ENCODE measurements around the gene KCNJ15. TPM values are rescaled to one million over a fixed set of nuclear protein-coding genes. Genes with fewer than 3 reads are reported as not detected.

The KCNJ15 gene
- polyA plus RNA-seq, 10 donors, result 0.17 to 1.3 (median 0.59) TPM

DNA sequence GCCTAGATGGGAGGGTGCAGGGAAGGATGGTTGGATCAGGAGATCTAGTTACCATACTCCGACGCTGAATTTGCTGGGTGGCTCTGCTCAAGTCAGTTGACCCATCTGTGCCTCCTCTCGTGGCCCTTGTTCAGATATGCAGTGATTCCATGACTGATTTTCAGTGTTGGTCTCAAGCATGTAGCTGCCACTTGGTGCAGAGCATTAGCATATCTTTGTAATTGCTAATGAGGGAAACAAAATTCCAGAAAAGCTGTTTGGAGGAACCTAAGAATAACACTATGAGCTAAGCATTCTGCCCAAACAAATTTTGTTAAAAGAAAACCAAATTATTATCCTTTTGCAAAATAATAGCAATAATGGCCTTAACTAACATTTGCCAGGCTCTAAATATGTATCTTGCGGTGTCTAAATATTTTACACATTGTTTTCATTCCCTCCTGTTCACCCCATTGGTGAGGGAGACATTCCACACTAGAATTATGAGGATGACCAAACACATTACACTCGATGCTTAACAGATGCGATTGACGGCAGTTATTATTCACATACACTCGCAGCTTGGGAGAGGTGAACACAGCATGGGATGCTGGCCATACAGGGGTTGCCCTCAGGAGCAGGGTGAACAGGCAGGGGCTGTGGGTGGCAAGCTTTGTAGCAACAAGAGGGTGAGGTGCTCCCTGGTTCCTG lies 69.1 kb downstream of the KCNJ15 start:
- no peak for DNase-seq

DNA sequence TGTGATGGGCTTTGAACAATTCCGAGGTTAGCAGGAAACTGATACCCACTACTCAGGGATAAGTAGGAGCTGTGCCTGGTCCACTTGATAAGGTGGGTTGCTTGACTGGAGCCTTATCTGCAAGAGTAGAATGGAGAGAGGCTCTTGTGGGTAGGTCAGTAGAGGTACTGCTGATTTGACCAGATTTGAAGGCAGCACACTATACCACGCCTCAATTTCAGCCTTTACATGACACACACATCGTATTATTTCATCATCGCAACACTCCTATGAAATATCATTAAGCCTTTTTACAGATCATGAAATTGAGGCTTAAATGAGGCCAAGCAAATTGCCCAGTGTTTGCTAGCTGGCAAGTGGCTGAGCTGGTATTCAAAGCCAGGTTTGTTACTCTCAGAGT lies 69.6 kb downstream of the KCNJ15 start:
- DNase-seq, result no peak

DNA sequence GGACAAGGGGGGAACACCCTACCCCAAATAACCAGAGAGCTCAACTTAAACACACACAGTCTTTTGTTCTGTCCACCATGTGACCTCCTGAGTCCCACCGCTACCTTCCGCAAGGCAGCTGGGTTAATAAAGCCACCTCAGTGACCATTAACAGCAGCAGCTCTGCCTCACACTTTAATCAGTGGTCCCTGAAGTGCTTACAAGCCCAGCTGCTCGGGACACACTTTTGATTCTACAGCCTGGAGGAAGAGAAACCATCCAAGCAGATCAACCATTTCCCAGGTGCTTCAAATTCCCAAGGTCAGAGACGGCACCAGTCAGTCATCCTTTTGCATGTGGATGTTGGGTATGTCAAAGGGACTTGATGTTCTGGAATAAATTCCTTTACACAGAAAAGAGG lies 70.1 kb downstream of the KCNJ15 start:
- no peak for DNase-seq

DNA sequence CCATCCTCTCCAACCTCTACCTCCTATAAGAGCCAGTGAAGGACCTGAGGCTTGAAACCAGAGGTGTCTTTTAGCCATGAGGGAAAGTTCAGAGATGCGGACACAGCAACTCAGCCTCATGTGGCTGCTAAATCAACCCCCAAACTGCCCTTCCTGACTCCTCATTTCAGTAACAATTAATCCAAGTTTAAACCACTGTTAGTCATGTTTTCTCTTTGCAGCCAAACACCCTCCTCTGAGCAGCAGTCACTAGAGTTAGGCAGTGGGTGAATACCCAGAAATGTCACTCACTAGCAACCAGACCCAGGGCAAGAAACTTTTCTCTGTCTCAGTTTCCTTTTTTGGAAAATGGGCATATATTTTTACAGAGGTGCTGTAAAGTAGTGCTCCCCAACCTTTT lies 71.2 kb downstream of the KCNJ15 start:
- DNase-seq, result no peak

DNA sequence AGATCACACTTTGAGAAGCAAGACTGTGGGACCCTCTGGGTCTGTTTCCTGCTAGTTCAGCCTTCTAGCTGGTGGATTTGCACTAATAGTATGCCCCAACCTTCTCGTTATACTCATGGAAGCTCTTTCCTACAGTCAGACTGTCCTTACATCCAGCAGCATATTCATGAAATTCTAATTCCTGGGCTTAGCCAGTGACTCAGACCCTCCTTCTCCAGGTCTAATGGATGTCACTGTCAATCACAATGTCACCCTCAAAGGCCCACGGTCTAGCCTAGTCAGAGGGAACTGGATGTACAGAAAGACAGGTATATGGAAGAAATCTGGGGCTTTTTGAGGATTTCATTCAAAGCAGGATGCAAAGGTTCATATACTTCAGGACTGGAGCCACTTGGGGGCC lies 72.4 kb downstream of the KCNJ15 start:
- DNase-seq, result no peak

DNA sequence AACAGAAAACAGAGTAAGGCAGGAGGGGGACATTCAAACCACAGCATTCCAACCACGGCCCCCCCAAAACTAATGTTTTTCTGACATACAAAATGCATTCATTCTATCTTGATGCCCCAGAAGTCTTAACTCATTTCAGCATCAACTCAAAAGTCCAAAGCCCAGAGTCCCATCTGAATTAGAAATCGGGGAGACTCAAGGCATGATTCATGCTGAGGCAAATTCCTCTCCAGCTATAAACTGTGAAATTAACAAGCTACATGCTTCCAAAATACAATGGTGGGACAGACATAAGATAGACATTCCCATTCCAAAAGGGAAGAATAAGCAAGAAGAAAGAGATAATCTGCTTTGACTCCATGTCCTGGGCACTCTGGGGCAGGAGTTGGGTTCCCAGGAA lies 73.9 kb downstream of the KCNJ15 start:
- no peak for DNase-seq

DNA sequence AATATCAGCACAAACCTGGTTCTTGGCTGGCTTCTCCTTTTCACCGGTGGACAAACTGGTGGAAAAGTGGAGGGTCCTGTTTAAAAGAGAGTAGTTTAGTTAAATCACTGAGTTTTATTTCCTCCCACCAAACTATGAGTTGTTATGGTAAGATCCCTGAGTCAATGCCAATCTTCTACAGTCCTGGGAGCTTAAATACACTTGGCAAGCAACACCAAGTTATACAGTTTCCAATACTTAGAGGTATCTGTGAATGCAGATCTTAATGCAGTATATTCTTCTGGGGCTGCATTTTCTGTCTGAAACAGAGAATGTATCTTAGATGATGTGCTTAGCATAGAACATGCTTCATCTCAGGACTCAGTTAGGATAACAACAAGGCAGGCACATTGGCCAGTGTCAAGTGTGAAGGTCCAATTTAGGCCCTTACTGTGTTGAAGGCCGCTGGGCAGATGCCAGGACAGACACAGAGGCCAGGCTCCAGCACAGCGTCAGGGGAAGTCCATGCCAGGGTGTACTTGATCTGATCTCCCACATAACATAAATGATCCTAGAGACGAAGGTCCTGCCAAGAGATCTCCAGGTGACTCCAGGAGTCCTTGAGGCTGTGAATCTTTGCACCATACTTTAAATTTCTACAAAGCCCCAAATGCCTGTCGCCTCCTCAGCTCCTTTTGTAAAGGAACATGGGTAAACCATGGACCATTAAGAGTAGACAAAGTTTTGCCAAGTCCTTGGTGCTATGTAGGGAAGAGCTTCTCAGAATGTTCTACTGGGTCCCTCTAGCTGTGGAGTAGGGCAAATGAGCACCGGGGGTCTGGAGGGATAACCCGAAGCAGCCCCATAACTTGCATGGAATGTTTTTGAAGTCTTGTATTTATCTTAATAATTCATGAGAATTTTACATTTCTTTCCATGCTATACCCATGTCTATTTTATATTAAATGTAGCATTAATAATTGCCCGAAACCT lies 76.8 kb downstream of the KCNJ15 start:
- DNase-seq, result peak in 1 of 3 donors; percentile 38

DNA sequence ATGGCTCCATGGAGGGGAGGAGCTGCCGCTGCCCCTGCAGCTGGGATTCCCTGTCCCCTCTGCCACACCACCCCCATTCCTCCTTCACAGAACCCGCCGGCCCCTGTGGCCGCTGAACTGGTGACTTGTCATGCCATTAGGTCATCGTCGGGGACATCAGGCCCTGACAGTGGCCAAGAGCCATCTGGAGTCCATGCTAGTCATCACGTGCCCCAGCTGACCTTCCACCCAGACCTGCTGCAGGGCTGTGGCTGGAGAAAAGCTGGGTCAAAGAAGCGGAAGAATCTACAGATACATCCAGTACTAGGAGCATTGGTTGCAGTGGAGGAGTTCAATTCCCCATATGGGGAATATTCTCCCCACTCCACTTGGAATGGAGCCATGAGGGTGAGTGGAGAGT lies 78.1 kb downstream of the KCNJ15 start:
- no peak for DNase-seq

DNA sequence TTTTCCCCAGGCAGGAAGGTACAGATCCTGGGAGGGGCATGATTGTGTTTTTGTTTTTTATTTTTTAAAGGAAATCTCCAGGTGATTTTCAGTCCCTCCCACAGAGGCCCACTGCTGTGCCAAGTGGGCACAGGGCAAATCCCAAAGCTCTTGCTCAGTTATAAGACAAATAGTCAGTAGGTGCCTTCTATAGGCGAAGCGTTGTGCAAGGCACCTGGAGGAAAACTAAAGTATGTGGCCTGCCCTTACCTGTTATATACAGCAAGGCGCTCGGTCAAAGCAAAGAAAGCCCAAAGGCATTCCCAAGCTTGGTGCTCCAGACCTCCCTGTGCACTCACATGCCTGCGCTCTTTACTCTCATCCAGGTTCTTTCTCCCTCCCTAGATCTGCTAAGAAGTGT lies 81.0 kb downstream of the KCNJ15 start:
- DNase-seq, result no peak

DNA sequence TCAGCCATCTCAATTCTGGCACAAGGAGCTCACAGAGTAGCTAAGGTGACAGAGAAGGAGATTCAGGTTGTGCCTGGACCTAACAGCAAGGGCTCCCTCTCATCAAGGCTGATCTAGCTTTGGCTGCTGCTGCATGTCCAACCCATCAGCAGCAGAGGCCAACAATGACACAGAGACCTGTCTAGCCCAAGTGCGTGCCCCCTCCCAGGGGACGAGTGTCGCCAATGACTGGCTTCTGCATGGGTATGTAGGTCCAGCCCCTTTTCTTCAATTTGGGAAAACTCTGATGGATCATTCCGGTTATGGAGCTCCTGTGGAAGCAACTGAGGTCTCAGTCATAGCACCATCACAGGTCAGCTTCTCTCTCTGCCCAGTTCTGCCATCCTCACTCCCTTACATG lies 83.3 kb downstream of the KCNJ15 start:
- no peak for DNase-seq

DNA sequence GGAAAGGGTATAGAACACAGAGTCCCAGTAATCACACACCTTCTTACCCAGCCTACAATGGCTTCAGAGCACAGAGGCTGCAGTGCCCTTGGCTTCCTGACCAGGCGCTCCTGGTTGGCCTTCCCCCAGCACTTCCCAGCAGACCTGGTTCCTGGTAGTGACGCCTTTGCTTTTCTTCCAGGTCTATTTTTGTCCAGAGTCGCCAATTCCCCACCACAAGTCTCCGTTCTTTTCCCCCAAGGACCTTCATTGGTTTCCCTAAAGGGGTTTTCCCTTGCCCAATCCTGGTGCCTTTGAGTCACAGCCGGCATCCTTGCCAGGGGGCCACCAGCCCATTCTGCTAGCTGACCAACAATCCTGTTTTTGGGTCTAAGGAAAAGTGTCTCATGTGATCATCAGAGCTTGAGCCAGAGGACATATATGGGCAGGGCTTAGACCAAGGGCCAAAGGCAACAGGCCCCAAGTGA lies 84.8 kb downstream of the KCNJ15 start:
- no peak for DNase-seq

DNA sequence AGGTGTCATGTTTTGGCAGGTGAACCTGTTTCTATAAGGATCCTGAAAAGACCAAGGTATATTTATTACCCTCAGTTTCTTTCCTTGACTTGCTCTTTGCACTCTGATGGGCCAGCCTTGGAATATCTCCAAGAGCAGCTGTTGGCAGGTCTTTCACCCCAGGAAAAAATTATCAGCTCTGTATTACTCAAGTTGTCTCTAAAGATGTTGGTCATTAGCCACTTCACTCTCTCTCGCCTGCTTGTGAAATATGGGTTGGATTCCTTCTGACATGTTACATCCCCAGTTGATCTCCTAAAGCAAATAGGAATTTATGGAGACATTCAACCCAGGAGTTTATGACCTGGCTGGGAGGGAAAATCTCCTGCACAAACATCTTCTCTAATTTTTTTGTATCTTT lies 85.9 kb downstream of the KCNJ15 start:
- no peak for DNase-seq

DNA sequence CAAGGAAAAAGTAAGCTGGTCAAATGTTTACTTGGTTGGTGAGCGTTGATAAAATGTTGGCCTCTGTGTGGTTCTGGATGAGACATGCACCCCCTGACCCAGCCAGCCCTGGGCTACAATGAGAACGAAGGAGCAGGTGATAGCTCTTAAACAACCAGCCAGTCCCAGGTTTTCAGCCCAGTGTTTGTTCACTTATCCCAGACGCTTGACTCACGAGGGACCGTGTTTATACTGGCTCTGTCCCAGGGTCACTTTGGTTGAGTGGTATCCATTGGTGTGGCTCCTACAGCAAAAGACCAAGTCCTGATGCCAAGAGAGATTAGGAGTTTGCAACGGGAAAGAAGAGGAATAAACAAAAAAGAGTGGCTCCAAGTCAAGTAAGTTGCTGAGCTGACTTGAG lies 86.9 kb downstream of the KCNJ15 start:
- DNase-seq, result no peak

DNA sequence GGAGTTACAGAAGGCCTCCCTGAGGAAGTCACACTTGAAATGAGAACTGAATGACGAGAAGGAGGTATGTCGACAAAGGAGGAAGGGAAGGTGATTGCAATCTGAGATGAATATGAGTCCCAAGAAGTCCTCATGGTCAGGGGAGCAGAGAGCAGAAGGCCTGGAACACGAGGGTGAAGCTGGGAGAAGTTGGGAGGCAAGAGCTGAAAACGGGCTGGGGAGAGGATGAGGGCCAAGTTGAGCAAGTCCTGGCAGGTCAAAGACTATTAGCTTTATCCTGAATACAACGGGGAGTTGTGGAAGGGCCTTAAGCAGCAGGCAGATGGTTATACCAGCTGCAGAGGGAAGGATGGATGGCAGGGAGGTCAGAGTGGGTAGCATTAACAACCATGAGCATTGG lies 89.5 kb downstream of the KCNJ15 start:
- no peak for DNase-seq

DNA sequence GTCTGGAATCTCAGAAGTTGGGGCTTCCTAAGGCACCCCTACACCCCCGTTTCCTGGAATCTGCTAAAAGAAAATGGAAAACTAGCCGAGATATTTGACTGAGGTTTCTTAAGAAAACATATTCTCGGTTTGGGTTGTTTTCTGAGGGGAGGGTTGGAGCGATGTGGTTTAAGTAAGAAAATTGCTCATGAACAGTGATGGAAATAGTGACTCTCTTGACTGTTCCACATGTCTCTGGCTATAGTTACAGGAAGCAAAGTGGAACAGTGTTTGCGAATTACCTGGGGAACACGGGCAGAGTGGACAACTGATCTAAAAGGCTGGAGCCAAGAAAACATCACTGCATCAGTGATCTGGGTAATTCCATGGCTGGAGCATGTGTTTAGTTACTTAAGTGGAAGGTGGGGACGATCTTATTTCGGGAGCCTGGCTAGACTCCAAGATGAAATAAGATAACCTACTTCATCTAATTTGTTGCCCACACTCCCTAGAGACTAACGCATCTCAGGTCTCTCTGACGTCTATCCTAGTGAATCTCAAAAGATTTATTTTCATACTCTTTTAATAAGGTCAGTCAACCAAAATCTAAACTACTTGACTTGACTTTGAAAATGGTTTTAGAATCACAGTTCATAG lies 92.4 kb downstream of the KCNJ15 start:
- peak; percentile 40 to 73 (median 71) for DNase-seq

DNA sequence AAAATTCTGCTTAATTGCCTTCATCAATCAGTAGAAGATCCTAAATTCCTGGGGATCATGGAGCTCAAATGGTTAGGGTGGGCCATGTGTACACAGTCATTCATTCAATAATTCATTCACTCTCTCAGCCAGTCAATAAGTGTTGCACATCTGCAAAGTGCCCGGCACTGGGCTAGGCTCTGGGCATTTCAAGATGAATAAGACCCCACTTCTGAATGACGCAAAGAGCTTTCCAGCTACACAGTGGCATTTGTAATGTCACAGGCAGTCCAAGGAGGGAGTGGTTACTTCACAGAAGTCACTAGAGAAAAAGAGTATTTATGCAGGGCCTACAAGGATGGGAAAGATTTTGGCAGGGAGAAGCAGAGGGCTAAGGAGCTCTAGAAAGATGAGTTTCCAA lies 93.2 kb downstream of the KCNJ15 start:
- no peak for DNase-seq

DNA sequence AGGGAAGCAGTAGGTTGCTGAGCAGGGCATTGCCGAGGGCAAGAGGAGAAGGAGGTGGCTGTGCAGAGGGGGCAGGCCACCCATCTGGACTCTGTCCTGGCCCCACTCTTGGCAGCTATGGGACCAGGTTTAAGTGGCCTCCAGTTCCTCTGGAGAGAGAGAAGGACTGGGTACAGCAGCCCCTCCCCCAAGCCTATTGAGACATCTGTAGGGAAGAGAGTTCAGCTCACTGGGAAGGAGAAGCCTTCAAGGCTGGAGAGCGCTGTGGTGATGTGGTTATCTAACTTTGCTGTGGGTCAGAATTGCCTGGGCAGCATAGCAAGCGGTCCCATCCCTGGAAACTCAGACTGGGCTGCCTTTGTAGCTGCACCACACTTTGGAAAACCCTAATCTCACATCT lies 93.9 kb downstream of the KCNJ15 start:
- no peak for DNase-seq

DNA sequence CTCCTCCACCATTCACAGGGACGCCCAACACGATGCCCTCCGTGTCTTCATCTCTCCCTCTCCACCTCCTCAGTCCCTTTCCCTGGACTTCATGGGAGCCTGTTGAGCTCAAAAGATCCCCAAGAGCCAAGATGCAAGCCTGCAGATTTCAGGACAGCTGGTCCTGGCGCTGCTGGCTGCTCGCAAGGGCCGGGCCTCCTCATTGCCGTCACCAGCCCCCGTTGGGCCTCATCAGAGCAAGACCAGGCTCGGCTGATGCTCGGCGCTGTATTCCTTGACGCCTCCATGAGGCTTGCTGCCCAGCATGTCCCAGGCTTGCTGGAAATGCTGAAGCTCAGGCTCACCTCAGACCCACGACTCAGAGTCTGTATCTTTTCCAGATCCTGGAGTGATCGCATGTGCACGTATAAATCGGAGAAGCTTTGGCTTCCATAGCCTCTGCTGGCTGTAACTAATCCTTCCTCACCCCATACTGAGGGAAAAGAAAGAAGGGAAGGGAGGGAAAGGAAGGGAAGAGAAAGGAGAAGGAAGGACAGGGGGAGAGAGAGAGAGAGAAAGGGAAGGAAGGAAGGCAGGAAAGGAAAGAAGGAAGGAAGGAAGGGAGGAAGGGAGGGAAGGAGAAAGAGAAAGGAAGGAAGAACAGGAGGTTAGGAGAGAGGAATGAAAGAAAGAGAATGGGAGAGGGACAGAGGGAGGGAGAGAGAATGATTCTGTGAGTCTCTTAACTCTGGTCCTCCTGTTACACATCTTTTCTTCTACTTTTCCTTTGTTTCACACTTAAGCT lies 94.6 kb downstream of the KCNJ15 start:
- peak in 1 of 3 donors; percentile 38 for DNase-seq

DNA sequence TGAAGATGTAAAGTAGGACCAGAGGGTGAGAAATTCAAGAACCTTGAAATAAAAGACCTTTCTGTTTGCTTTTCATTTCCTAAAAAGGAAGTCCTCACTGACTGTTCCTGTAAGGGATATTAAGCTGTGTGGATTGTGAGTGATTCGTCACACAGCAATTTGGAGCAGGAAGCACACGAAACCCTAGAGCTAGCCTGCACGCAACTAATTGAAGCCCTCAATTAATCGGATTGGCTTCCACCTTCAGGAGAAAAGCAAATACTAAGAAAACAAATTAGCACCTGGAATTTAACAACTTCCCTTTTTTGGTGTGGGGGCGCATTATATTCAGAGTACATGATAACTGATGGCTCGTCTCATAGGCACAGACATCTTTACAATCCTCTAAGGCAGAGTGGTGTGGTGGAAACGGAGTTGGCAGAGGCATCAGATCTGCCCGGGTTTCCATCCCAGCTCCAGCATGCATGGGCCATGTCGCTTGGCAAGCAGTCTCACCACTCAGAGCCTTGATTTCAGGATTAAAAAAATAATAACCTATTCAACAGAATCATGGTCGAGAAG lies 95.2 kb downstream of the KCNJ15 start:
- peak in 2 of 3 donors; percentile 6 to 81 for DNase-seq

DNA sequence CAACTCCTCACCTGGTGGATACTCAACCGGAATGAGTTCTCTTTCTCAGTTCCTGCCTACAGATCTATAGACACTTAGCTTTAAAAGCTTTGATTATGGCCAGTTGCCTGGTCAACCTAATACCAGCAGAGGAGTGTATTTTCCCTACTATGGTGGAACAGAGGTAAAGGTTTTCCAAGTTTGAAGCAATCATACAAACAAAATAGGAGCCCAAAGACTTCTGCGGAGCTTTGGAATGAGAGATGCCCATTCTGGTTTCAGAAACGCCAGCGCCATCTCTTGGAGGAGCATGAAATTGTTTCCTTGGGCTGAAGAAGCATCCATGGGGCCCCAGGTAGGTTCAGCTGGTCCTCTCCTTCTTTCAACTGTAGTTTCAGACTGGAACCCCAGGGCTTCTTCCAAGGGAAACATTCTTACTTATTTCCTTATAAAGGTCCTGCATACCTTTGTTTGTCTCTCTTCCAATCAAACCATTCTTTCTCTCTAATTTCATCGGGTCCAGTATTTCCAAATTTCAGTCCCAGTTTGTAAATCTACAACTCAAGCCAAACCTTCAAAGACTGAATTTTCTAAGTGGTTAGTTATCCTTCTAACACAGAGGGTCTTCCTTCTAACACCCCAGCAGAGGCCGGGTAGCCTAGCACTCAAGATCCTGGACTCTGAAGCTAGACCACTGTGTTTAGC lies 95.9 kb downstream of the KCNJ15 start:
- peak; percentile 44 to 67 (median 63) for DNase-seq

DNA sequence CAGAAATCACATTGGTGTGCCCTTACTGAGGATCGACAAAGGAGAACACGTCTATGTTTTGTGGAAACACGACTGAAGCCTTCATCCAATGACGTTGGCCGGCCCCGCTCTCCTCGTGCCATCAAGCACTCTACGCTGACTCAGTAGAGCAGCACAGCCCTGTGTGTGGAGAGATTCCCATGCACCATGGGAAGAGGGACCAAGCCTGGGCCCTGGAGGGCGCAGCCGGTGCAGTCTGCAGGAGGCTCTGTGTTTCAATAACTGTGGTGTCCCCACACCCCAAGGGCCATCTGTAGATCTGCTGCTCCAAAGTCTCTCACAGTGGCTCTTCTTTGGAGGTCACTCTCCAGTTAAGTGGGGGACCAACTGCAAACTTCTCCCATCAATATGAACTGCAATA lies 97.4 kb downstream of the KCNJ15 start:
- DNase-seq, result no peak

All from muscle of back (tissue), 11 donors.